RWPE2 (cell line): ENCODE results near the gene IGSF23.
A peak's percentile ranks its signal among the peaks of the same experiment; 100 is the strongest.
"Not testable (repeated sequence)": the region's sequence is repeated elsewhere in the genome, so short reads cannot be mapped to it uniquely, and the experiment has no call there.

Experiments used
- ATAC-seq: fragments of 200-7000 bp; cut with Tn5 transposase; 3 replicates; pipeline ENCODE4 v1.9.1; 2021; ENCODE audit warnings: low read depth
- DNase-seq: peaks from one replicate; pipeline ENCODE4 v3.0.0-alpha.2; 2020; ENCODE audit warnings: low spot score
- H3K27ac ChIP-seq: fragments of 450-650 bp; 2 replicates; pipeline ENCODE4 v1.5.1; 2017; ENCODE audit warnings: mild to moderate bottlenecking; ENCODE audit not compliant: poor library complexity, severe bottlenecking
- H3K27me3 ChIP-seq: fragments of 250-450 bp; sonication (Bioruptor Pico); 2 replicates; pipeline ENCODE4 v1.5.1; 2021; ENCODE audit warnings: mild to moderate bottlenecking, moderate library complexity; ENCODE audit not compliant: insufficient read depth, poor library complexity, severe bottlenecking
- H3K36me3 ChIP-seq: fragments of 250-450 bp; sonication (Bioruptor Pico); 2 replicates; pipeline ENCODE4 v1.5.1; 2020; ENCODE audit warnings: low read depth, mild to moderate bottlenecking, moderate library complexity
- H3K4me1 ChIP-seq: fragments of 250-450 bp; sonication (Bioruptor Pico); 2 replicates; pipeline ENCODE4 v1.5.1; 2021; ENCODE audit warnings: mild to moderate bottlenecking, moderate library complexity; ENCODE audit not compliant: insufficient read depth, poor library complexity, severe bottlenecking
- H3K4me3 ChIP-seq: fragments of 250-450 bp; sonication (Bioruptor Pico); 2 replicates; pipeline ENCODE4 v1.5.1; 2021; ENCODE audit warnings: mild to moderate bottlenecking, moderate library complexity; ENCODE audit not compliant: severe bottlenecking
- H3K9me3 ChIP-seq: fragments of 250-450 bp; sonication (Bioruptor Pico); 2 replicates; pipeline ENCODE4 v1.5.1; 2021; ENCODE audit warnings: mild to moderate bottlenecking, moderate library complexity; ENCODE audit not compliant: severe bottlenecking
- CTCF ChIP-seq: fragments of 450-650 bp; IDR thresholded peaks from one replicate; pipeline ENCODE4 v1.5.1; 2017; ENCODE audit warnings: mild to moderate bottlenecking, moderate library complexity; ENCODE audit not compliant: poor library complexity, severe bottlenecking

The IGSF23 gene

GRCh38 chr19:44585371-44586133 is 27.8 kb upstream of the IGSF23 start:
- Histone ChIP-seq H3K9me3 (no peaks in the 10 kb centered on the region), H3K4me1 (peaks cover 23% of the 10 kb centered on the region), H3K27ac (no peak overlapping the region), H3K36me3 (no peaks in the 10 kb centered on the region), H3K27me3 (no peaks in the 10 kb centered on the region), H3K4me3 (no peak overlapping the region)
- TF ChIP-seq CTCF: peak; percentile 43
- ATAC-seq: 0 out of 3 replicates have a peak, but pooled peaks have one; percentile 17
- no peak for DNase-seq

GRCh38 chr19:44587963-44588770 is 25.2 kb upstream of the IGSF23 start:
- H3K4me3 ChIP-seq: no peak overlapping the region
- H3K27ac ChIP-seq: peak overlapping the region; percentile 77
- ATAC-seq (peak; percentile 92), DNase-seq (no peak)
- no peaks in the 10 kb centered on the region for H3K36me3 ChIP-seq
- peaks cover 23% of the 10 kb centered on the region for H3K4me1 ChIP-seq
- no peaks in the 10 kb centered on the region for H3K27me3 ChIP-seq
- H3K9me3 ChIP-seq: no peaks in the 10 kb centered on the region
- TF ChIP-seq CTCF: peak; percentile 56

- DNase-seq (no peak), ATAC-seq (peak; percentile 35; the same call in 2 of the 3 replicates)
- no peak for TF ChIP-seq CTCF
- Histone ChIP-seq H3K27me3 (no peaks in the 10 kb centered on the region), H3K27ac (peak overlapping the region; percentile 77), H3K36me3 (no peaks in the 10 kb centered on the region), H3K4me3 (no peak overlapping the region), H3K9me3 (no peaks in the 10 kb centered on the region), H3K4me1 (peaks cover 23% of the 10 kb centered on the region)
Measured at GRCh38 chr19:44588771-44589112, 24.6 kb upstream of the IGSF23 start.

GRCh38 chr19:44590245-44591059 is 22.9 kb upstream of the IGSF23 start:
- Histone ChIP-seq H3K4me3 (no peak overlapping the region), H3K36me3 (no peaks in the 10 kb centered on the region), H3K27me3 (no peaks in the 10 kb centered on the region), H3K27ac (no peak overlapping the region), H3K4me1 (peaks cover 23% of the 10 kb centered on the region), H3K9me3 (no peaks in the 10 kb centered on the region)
- TF ChIP-seq CTCF: no peak
- DNase-seq (no peak), ATAC-seq (no peak)

- H3K27ac ChIP-seq, H3K27me3 ChIP-seq, H3K9me3 ChIP-seq, H3K36me3 ChIP-seq, ATAC-seq, DNase-seq, H3K4me3 ChIP-seq: not testable (repeated sequence)
- H3K4me1 ChIP-seq: peaks cover 23% of the 10 kb centered on the region
Measured at GRCh38 chr19:44591340-44591993, 21.9 kb upstream of the IGSF23 start.
